HG03175 (cell line): ENCODE results near the gene MAB21L4.

Experiments used
- ATAC-seq: cut with Tn5 transposase; IDR thresholded peaks from one replicate; pipeline ENCODE4 v1.9.1; 2021; ENCODE audit warnings: mild to moderate bottlenecking, moderate library complexity; ENCODE audit not compliant: unreplicated experiment

Gene MAB21L4

GRCh38 chr2:240898108-240898730, 2.3 kb upstream of the MAB21L4 start:
- ATAC-seq = no peak

- ATAC-seq = no peak
These were observed 1.1 kb upstream of the MAB21L4 start for GRCh38 chr2:240896871-240897692.

- no peak for ATAC-seq
These were observed 438 bp upstream of the MAB21L4 start for GRCh38 chr2:240896394-240896793.

GRCh38 chr2:240894836-240895558, 959 bp downstream of the MAB21L4 start:
- ATAC-seq = no peak

GRCh38 chr2:240894006-240894405, 1.9 kb downstream of the MAB21L4 start:
- no peak for ATAC-seq

GRCh38 chr2:240893363-240893844, 2.6 kb downstream of the MAB21L4 start:
- ATAC-seq = no peak

GRCh38 chr2:240892925-240893324, 3.0 kb downstream of the MAB21L4 start:
- no peak for ATAC-seq

- no peak for ATAC-seq
These were observed 3.6 kb downstream of the MAB21L4 start for GRCh38 chr2:240892356-240892755.

GRCh38 chr2:240891492-240892340, 4.2 kb downstream of the MAB21L4 start:
- no peak for ATAC-seq

- ATAC-seq = no peak
These were observed 5.3 kb downstream of the MAB21L4 start for GRCh38 chr2:240890691-240891090.

GRCh38 chr2:240889601-240890560, 6.1 kb downstream of the MAB21L4 start:
- no peak for ATAC-seq

- no peak for ATAC-seq
These were observed 6.9 kb downstream of the MAB21L4 start for GRCh38 chr2:240888890-240889573.

GRCh38 chr2:240888130-240888889, 7.6 kb downstream of the MAB21L4 start:
- no peak for ATAC-seq

- no peak for ATAC-seq
These were observed 8.3 kb downstream of the MAB21L4 start for GRCh38 chr2:240887631-240888030.

- ATAC-seq = no peak
These were observed 9.0 kb downstream of the MAB21L4 start for GRCh38 chr2:240886678-240887609.

- ATAC-seq = no peak
These were observed 9.9 kb downstream of the MAB21L4 start for GRCh38 chr2:240886023-240886565.

GRCh38 chr2:240885566-240885965, 10.4 kb downstream of the MAB21L4 start:
- no peak for ATAC-seq
